Measurements from ENCODE around the gene RMC1.
A peak's percentile ranks its signal among the peaks of the same experiment; 100 is the strongest.

The RMC1 gene

GRCh38 chr18:23519734-23520133 lies 16.4 kb downstream of the RMC1 start:
- H3K4me1 ChIP-seq (ENCODE audit: control insufficient read depth, insufficient read depth, low read length, unreplicated experiment), result no peaks in the 10 kb centered on the region
- H2AFZ ChIP-seq (ENCODE audit: low read length, unreplicated experiment), result no peak overlapping the region
- H3K36me3 ChIP-seq (ENCODE audit: insufficient read depth, low read length), result peaks cover 19% of the 10 kb centered on the region
- H3K27ac ChIP-seq (ENCODE audit: low read depth, low read length), result no peak overlapping the region
- no peaks in the 10 kb centered on the region for H3K27me3 ChIP-seq (ENCODE audit: insufficient read depth, low read length)
- no peaks in the 10 kb centered on the region for H3K79me2 ChIP-seq (ENCODE audit: control insufficient read depth, insufficient read depth, low read length, unreplicated experiment)
- no peak overlapping the region for H3K4me3 ChIP-seq (ENCODE audit: low read depth, low read length)

- peaks cover 24% of the 10 kb centered on the region for H3K36me3 ChIP-seq (ENCODE audit: insufficient read depth, low read length)
These were observed 18.0 kb downstream of the RMC1 start for GRCh38 chr18:23521271-23521670.

GRCh38 chr18:23521907-23522306 lies 18.6 kb downstream of the RMC1 start:
- Histone ChIP-seq H3K27ac (ENCODE audit: low read depth, low read length) (no peak overlapping the region), H3K79me2 (ENCODE audit: control insufficient read depth, insufficient read depth, low read length, unreplicated experiment) (no peaks in the 10 kb centered on the region), H2AFZ (ENCODE audit: low read length, unreplicated experiment) (no peak overlapping the region), H3K36me3 (ENCODE audit: insufficient read depth, low read length) (peaks cover 24% of the 10 kb centered on the region), H3K4me3 (ENCODE audit: low read depth, low read length) (no peak overlapping the region), H3K27me3 (ENCODE audit: insufficient read depth, low read length) (no peaks in the 10 kb centered on the region), H3K4me1 (ENCODE audit: control insufficient read depth, insufficient read depth, low read length, unreplicated experiment) (no peaks in the 10 kb centered on the region)

More at GRCh38 chr18:23521271-23521670, 18.0 kb downstream of the RMC1 start:
- Histone ChIP-seq H3K27me3 (ENCODE audit: insufficient read depth, low read length) (no peaks in the 10 kb centered on the region), H3K4me3 (ENCODE audit: low read depth, low read length) (no peak overlapping the region), H3K79me2 (ENCODE audit: control insufficient read depth, insufficient read depth, low read length, unreplicated experiment) (no peaks in the 10 kb centered on the region), H3K4me1 (ENCODE audit: control insufficient read depth, insufficient read depth, low read length, unreplicated experiment) (no peaks in the 10 kb centered on the region), H2AFZ (ENCODE audit: low read length, unreplicated experiment) (no peak overlapping the region), H3K27ac (ENCODE audit: low read depth, low read length) (no peak overlapping the region)

GRCh38 chr18:23523429-23524212 lies 20.3 kb downstream of the RMC1 start:
- Histone ChIP-seq H3K27ac (ENCODE audit: low read depth, low read length) (no peak overlapping the region), H3K79me2 (ENCODE audit: control insufficient read depth, insufficient read depth, low read length, unreplicated experiment) (no peaks in the 10 kb centered on the region), H3K36me3 (ENCODE audit: insufficient read depth, low read length) (peaks cover 28% of the 10 kb centered on the region), H2AFZ (ENCODE audit: low read length, unreplicated experiment) (no peak overlapping the region), H3K4me3 (ENCODE audit: low read depth, low read length) (no peak overlapping the region), H3K27me3 (ENCODE audit: insufficient read depth, low read length) (no peaks in the 10 kb centered on the region), H3K4me1 (ENCODE audit: control insufficient read depth, insufficient read depth, low read length, unreplicated experiment) (peaks cover 5% of the 10 kb centered on the region)

GRCh38 chr18:23524213-23524707 lies 20.9 kb downstream of the RMC1 start:
- no peak overlapping the region for H3K4me3 ChIP-seq (ENCODE audit: low read depth, low read length)
- no peak overlapping the region for H3K27ac ChIP-seq (ENCODE audit: low read depth, low read length)
- no peaks in the 10 kb centered on the region for H3K27me3 ChIP-seq (ENCODE audit: insufficient read depth, low read length)

GRCh38 chr18:23526501-23527063 lies 23.3 kb downstream of the RMC1 start:
- no peak overlapping the region for H3K27ac ChIP-seq (ENCODE audit: low read depth, low read length)
- peaks cover 26% of the 10 kb centered on the region for H3K4me1 ChIP-seq (ENCODE audit: control insufficient read depth, insufficient read depth, low read length, unreplicated experiment)
- H3K36me3 ChIP-seq (ENCODE audit: insufficient read depth, low read length), result peaks cover 33% of the 10 kb centered on the region

More at GRCh38 chr18:23524213-23524707, 20.9 kb downstream of the RMC1 start:
- Histone ChIP-seq H3K4me1 (ENCODE audit: control insufficient read depth, insufficient read depth, low read length, unreplicated experiment) (peaks cover 12% of the 10 kb centered on the region), H3K79me2 (ENCODE audit: control insufficient read depth, insufficient read depth, low read length, unreplicated experiment) (no peaks in the 10 kb centered on the region), H2AFZ (ENCODE audit: low read length, unreplicated experiment) (no peak overlapping the region), H3K36me3 (ENCODE audit: insufficient read depth, low read length) (peaks cover 30% of the 10 kb centered on the region)

GRCh38 chr18:23528580-23529472 lies 25.5 kb downstream of the RMC1 start:
- Histone ChIP-seq H3K36me3 (ENCODE audit: insufficient read depth, low read length) (peaks cover 35% of the 10 kb centered on the region), H3K79me2 (ENCODE audit: control insufficient read depth, insufficient read depth, low read length, unreplicated experiment) (no peaks in the 10 kb centered on the region), H3K27ac (ENCODE audit: low read depth, low read length) (peak overlapping the region; percentile 81), H3K27me3 (ENCODE audit: insufficient read depth, low read length) (no peaks in the 10 kb centered on the region), H3K4me1 (ENCODE audit: control insufficient read depth, insufficient read depth, low read length, unreplicated experiment) (peaks cover 26% of the 10 kb centered on the region), H3K4me3 (ENCODE audit: low read depth, low read length) (no peak overlapping the region), H2AFZ (ENCODE audit: low read length, unreplicated experiment) (no peak overlapping the region)

More at GRCh38 chr18:23526501-23527063, 23.3 kb downstream of the RMC1 start:
- Histone ChIP-seq H3K27me3 (ENCODE audit: insufficient read depth, low read length) (no peaks in the 10 kb centered on the region), H3K4me3 (ENCODE audit: low read depth, low read length) (no peak overlapping the region), H2AFZ (ENCODE audit: low read length, unreplicated experiment) (no peak overlapping the region), H3K79me2 (ENCODE audit: control insufficient read depth, insufficient read depth, low read length, unreplicated experiment) (no peaks in the 10 kb centered on the region)

- Histone ChIP-seq H2AFZ (ENCODE audit: low read length, unreplicated experiment) (no peak overlapping the region), H3K36me3 (ENCODE audit: insufficient read depth, low read length) (peaks cover 43% of the 10 kb centered on the region), H3K4me1 (ENCODE audit: control insufficient read depth, insufficient read depth, low read length, unreplicated experiment) (peaks cover 26% of the 10 kb centered on the region), H3K79me2 (ENCODE audit: control insufficient read depth, insufficient read depth, low read length, unreplicated experiment) (no peaks in the 10 kb centered on the region), H3K27ac (ENCODE audit: low read depth, low read length) (peak overlapping the region; percentile 81), H3K27me3 (ENCODE audit: insufficient read depth, low read length) (no peaks in the 10 kb centered on the region), H3K4me3 (ENCODE audit: low read depth, low read length) (no peak overlapping the region)
These were observed 26.3 kb downstream of the RMC1 start for GRCh38 chr18:23529604-23530003.

GRCh38 chr18:23530195-23530594 lies 26.9 kb downstream of the RMC1 start:
- Histone ChIP-seq H3K27ac (ENCODE audit: low read depth, low read length) (peak overlapping the region; percentile 81), H3K4me1 (ENCODE audit: control insufficient read depth, insufficient read depth, low read length, unreplicated experiment) (peaks cover 26% of the 10 kb centered on the region), H3K27me3 (ENCODE audit: insufficient read depth, low read length) (no peaks in the 10 kb centered on the region), H3K36me3 (ENCODE audit: insufficient read depth, low read length) (peaks cover 48% of the 10 kb centered on the region), H2AFZ (ENCODE audit: low read length, unreplicated experiment) (no peak overlapping the region), H3K79me2 (ENCODE audit: control insufficient read depth, insufficient read depth, low read length, unreplicated experiment) (no peaks in the 10 kb centered on the region), H3K4me3 (ENCODE audit: low read depth, low read length) (no peak overlapping the region)

GRCh38 chr18:23531912-23532311 lies 28.6 kb downstream of the RMC1 start:
- H3K4me1 ChIP-seq (ENCODE audit: control insufficient read depth, insufficient read depth, low read length, unreplicated experiment), result peaks cover 26% of the 10 kb centered on the region
- no peaks in the 10 kb centered on the region for H3K79me2 ChIP-seq (ENCODE audit: control insufficient read depth, insufficient read depth, low read length, unreplicated experiment)
- peaks cover 58% of the 10 kb centered on the region for H3K36me3 ChIP-seq (ENCODE audit: insufficient read depth, low read length)
- no peak overlapping the region for H2AFZ ChIP-seq (ENCODE audit: low read length, unreplicated experiment)
- H3K27ac ChIP-seq (ENCODE audit: low read depth, low read length), result no peak overlapping the region
- no peak overlapping the region for H3K4me3 ChIP-seq (ENCODE audit: low read depth, low read length)
- no peaks in the 10 kb centered on the region for H3K27me3 ChIP-seq (ENCODE audit: insufficient read depth, low read length)
